Astrocyte of the spinal cord (primary cell): Measurements from ENCODE around the gene CDK14.
A peak's percentile ranks its signal among the peaks of the same experiment; 100 is the strongest.
"Not testable (repeated sequence)": the region's sequence is repeated elsewhere in the genome, so short reads cannot be mapped to it uniquely, and the experiment has no call there.

ENCODE experiments used
- DNase-seq: peaks from one replicate; pipeline ENCODE4 v3.0.0; 2011; ENCODE audit warnings: low read depth, low spot score
- H3K4me3 ChIP-seq: 2 replicates; pipeline ENCODE4 v1.5.1; 2011; ENCODE audit warnings: low read depth, mild to moderate bottlenecking, low read length, moderate library complexity
- CTCF ChIP-seq: IDR thresholded peaks from 2 replicates; pipeline ENCODE4 v1.5.1; 2012; ENCODE audit warnings: low read depth, mild to moderate bottlenecking, low read length, inconsistent platforms
- in situ Hi-C: cut with HindIII; loops from 2 replicates; pipeline ENCODE4 v1.10.0; 2017; ENCODE audit warnings: low sequenced_read_pairs

Gene CDK14

DNA sequence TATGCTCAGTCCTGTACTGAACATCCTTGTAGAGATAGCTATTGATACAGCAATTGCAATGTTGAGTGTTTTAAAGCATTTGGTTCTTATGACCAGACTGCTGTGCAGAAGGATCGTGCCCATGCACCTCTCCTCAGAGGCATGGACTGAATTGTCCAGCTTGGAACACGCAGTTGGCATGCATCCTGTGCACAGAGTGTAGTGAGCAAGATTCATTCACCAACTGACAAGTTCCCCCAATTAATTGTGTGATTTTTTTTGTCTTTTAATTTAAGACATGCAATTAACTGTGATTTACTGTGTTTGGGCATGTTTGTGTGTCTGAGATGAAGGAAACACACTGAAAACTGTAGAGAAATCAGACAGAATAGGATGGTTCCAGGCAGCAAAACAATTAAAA lies 323.7 kb downstream of the CDK14 start:
- TF ChIP-seq CTCF: no peak
- H3K4me3 ChIP-seq: no peak overlapping the region
- no peak for DNase-seq
- in situ Hi-C loops: no loop called here

DNA sequence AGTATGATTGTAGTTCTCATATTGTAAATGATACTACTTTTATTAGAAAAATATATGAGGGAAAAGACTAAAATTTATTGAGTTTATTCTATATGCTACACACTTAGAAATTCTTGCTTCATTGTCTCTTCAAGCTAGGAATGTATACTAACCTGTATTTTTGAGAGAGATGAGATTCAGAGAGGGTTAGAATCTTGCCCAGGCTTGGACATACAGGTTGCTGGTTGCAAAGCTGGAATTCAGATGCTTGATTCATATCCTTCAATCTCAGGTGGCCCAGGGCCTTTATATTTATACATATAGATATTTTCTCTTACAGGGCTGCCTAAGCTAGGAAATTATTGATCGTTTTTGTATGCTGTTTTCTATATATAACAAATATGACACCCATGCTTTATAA lies 324.2 kb downstream of the CDK14 start:
- DNase-seq: no peak
- TF ChIP-seq CTCF: no peak
- in situ Hi-C loops: no loop called here
- no peak overlapping the region for H3K4me3 ChIP-seq

DNA sequence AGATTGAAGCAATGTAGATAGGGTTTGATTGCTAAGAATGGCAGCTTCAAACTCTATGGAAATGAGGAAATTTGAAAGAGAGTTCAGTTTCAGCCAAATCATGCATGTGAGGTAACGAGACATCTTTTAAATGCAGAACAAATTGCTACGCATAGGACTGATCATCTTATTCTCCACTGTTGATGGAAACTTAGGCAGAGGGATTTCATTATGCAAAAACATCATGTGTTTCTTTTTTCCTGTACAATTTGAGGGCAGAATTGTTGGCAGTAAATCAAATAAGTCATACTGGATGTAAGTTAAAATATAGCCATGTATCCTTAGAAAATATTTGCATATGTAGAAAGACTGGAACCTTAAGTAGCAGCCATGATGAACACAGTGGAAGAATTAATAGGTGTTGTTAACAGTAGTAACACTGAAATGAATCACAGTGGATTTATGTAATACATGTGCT lies 327.4 kb downstream of the CDK14 start:
- no peak for DNase-seq
- no peak for TF ChIP-seq CTCF
- no peak overlapping the region for H3K4me3 ChIP-seq
- in situ Hi-C loops: no loop called here

- in situ Hi-C loops, H3K4me3 ChIP-seq, DNase-seq: not testable (repeated sequence)
These were observed 332.7 kb downstream of the CDK14 start for GRCh38 chr7:90928700-90929424.

DNA sequence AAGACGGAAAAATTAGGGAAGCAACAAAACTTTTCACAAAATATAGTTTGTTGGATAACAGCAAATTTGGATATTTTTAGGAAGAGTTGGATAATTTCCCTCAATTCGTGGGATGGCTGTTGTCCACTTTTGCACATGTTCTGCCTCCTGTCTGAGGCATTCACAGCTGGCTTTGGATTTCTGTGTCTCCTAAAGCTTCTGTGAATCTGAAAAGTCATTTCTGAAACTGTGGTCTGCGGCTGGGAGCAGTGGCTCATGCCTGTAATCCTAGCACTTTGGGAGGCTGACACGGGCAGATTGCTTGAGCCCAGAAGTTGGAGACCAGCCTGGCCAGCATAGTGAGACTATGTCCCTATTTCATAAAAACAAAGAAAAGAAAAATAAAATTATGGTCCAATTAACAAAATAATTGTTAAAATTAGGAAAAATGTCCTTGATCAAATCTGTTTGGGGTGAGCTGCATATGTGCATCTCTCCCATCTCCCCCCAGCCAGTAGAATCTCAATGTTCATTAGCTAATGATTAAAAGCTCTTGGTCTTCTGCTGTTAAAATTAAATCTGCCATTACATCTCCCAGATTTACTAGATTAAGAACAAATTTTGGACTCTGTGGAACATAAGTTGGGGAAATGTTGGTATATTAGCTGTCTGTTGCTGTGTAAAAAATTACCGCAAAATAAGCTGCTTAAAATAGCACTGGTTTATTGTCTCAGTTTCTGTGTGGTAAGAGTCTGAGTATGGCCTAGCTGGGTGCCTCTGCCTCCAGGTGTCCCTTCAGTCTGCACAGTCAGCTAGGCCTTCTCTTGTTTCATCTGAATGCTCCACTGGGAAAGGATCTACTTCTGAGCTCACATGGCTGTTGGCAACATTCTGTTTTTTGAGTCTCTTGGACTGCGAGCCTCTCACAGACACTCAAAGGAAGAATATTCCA lies 336.1 kb downstream of the CDK14 start:
- in situ Hi-C loops: no loop called here
- no peak for TF ChIP-seq CTCF
- no peak overlapping the region for H3K4me3 ChIP-seq
- DNase-seq: peak; percentile 25

DNA sequence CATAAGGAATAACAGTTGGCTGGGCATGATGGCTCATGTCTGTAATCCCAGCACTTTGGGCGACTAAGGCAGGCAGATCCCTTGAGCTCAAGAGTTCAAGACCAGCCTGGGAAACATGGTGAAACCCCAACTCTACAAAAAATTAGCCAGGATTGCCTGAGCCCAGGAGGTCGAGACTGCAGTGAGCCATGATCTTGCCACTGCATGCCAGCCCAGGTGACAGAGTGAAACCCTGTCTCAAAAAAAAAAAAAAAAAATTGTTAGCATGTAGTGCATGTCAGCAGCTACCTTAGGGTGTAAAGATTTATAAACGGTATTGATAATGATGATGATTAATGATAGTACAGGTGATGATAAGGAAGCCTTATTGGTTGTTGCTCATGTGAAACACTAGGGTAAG lies 336.9 kb downstream of the CDK14 start:
- DNase-seq: no peak
- TF ChIP-seq CTCF: no peak
- in situ Hi-C loops: no loop called here
- no peak overlapping the region for H3K4me3 ChIP-seq

- TF ChIP-seq CTCF: no peak
These were observed 337.9 kb downstream of the CDK14 start for GRCh38 chr7:90933984-90934383.

More at GRCh38 chr7:90933984-90934383, 337.9 kb downstream of the CDK14 start:
- H3K4me3 ChIP-seq: no peak overlapping the region
- in situ Hi-C loops: no loop called here
- DNase-seq: no peak
